Lower lobe of right lung (tissue), 2 donors: ENCODE data around the gene MYO10. TPM values are rescaled to one million over a fixed set of nuclear protein-coding genes. Genes with fewer than 3 reads are reported as not detected.

Experiments used
- ATAC-seq, 2 donors: fragments of 200-7000 bp; cut with Tn5 transposase; one replicate each; pipeline ENCODE4 v1.9.1; 2020 to 2022; ENCODE audit warnings: mild to moderate bottlenecking in 2 of 2, moderate library complexity in 2 of 2
- DNase-seq: peaks from one replicate; pipeline ENCODE4 v3.0.0-alpha.2; 2020
- H3K27ac ChIP-seq: fragments of 200-600 bp; one replicate; pipeline ENCODE4 v1.8.0; 2022
- H3K27me3 ChIP-seq: fragments of 200-600 bp; one replicate; pipeline ENCODE4 v1.8.0; 2022; ENCODE audit warnings: low read depth
- H3K36me3 ChIP-seq: fragments of 200-600 bp; one replicate; pipeline ENCODE4 v1.8.0; 2022; ENCODE audit warnings: mild to moderate bottlenecking
- H3K4me1 ChIP-seq: fragments of 200-600 bp; one replicate; pipeline ENCODE4 v1.8.0; 2022
- H3K4me3 ChIP-seq: fragments of 200-600 bp; one replicate; pipeline ENCODE4 v1.8.0; 2022; ENCODE audit warnings: mild to moderate bottlenecking
- H3K9me3 ChIP-seq: fragments of 200-600 bp; one replicate; pipeline ENCODE4 v1.8.0; 2022
- intact Hi-C: fragments of 100-400 bp; cut with DNase I; formaldehyde crosslinking; loops from one replicate; pipeline ENCODE4 v1.11.0; 2022
- total RNA-seq: library from RNA; stranded (reverse); fragmentation: NEBNext Ultra II Directional; extraction: Animal tissue kit (Norgen Biotek cat#: 25700); gene quantifications from one replicate; pipeline ENCODE4 v1.2.1, GENCODE V29; 2021
- TF ChIP-seq, protein P1 (sequence below): fragments of 200-600 bp; IDR thresholded peaks from one replicate; pipeline ENCODE4 v1.8.0; 2022; ENCODE audit warnings: antibody characterized with exemption, mild to moderate bottlenecking
- donor health status: DM: no; HTN: yes; CAD: no; lungs with severe emphysema.

The MYO10 gene
- total RNA-seq, 1 donor from 2014 or later = 51.5 TPM

DNA sequence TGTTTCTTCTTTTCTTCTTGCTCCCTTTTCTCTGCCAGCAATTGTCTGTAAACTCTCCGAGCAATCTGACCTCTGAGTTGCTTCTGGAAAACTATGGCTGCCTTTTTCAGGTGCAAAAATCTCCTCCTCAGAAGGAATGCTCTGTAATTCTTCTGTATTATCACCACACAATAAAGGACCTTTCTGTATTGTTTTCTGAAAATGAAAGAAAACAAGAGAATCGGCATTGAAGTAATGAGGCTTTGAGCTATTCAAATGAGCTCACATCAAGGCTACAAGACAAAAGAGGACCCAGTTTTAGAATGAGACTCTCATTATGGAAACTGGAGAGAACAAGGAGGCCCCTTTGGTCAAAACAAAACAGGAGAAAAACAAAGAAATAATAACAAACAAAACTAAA is 233.1 kb downstream of the MYO10 start:
- H3K9me3 ChIP-seq = no peaks in the 10 kb centered on the region
- peaks cover 81% of the 10 kb centered on the region for H3K36me3 ChIP-seq
- no peak for ATAC-seq
- H3K4me1 ChIP-seq = no peaks in the 10 kb centered on the region
- H3K27ac ChIP-seq = no peak overlapping the region
- H3K27me3 ChIP-seq = no peaks in the 10 kb centered on the region
- no peak overlapping the region for H3K4me3 ChIP-seq
- TF ChIP-seq, protein P1, sequence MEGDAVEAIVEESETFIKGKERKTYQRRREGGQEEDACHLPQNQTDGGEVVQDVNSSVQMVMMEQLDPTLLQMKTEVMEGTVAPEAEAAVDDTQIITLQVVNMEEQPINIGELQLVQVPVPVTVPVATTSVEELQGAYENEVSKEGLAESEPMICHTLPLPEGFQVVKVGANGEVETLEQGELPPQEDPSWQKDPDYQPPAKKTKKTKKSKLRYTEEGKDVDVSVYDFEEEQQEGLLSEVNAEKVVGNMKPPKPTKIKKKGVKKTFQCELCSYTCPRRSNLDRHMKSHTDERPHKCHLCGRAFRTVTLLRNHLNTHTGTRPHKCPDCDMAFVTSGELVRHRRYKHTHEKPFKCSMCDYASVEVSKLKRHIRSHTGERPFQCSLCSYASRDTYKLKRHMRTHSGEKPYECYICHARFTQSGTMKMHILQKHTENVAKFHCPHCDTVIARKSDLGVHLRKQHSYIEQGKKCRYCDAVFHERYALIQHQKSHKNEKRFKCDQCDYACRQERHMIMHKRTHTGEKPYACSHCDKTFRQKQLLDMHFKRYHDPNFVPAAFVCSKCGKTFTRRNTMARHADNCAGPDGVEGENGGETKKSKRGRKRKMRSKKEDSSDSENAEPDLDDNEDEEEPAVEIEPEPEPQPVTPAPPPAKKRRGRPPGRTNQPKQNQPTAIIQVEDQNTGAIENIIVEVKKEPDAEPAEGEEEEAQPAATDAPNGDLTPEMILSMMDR = no peak
- DNase-seq = no peak
- intact Hi-C loops = no loop called here

GRCh38 chr5:16701134-16702099 is 234.7 kb downstream of the MYO10 start:
- TF ChIP-seq, protein P1 = no peak
- ATAC-seq = no peak
- intact Hi-C loops = no loop called here
- Histone ChIP-seq H3K27ac (no peak overlapping the region), H3K4me3 (no peak overlapping the region), H3K36me3 (peaks cover 75% of the 10 kb centered on the region), H3K27me3 (no peaks in the 10 kb centered on the region), H3K9me3 (no peaks in the 10 kb centered on the region), H3K4me1 (no peaks in the 10 kb centered on the region)
- DNase-seq = no peak

DNA sequence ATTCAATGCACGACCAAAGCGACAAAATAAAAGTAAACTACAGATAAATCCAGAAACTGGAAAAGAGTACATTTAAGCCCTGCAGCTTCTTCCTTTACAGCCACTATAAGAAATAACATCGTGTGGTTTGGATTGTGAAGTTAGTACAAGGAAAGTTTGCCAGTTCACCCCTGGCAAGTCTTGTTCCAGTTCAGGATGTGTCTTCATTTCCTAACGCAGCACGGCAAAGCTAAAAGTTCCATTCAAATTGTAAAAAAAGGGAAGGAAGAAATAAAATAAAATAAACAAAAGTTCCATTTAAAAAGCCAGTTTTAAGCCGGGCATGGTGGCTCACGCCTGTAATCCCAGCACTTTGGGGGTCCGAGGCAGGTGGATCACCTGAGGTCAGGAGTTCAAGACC is 236.0 kb downstream of the MYO10 start:
- no peak for ATAC-seq
- H3K9me3 ChIP-seq = no peaks in the 10 kb centered on the region
- no peak overlapping the region for H3K4me3 ChIP-seq
- intact Hi-C loops = no loop called here
- DNase-seq = no peak
- H3K27me3 ChIP-seq = no peaks in the 10 kb centered on the region
- peaks cover 81% of the 10 kb centered on the region for H3K36me3 ChIP-seq
- TF ChIP-seq, protein P1 = no peak
- no peak overlapping the region for H3K27ac ChIP-seq
- H3K4me1 ChIP-seq = no peaks in the 10 kb centered on the region

DNA sequence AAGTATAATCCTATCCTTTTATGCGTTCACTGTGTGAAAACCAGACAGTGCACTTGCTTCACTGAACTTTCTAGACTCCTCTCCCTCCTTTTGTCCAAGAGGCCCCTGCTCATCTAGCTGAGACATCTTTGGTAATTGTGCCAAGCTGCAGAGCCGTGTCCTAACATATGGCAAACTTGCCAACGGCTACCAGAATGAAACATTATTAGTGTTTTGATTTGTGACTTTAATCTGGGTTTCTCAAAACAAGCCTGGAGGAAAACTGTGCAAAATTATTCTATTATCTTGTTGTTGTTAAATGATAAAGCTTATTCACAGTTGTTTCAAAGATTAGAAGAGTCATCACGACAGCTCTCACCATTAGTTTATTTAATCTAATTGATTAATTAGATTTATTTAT is 240.3 kb downstream of the MYO10 start:
- Histone ChIP-seq H3K27ac (no peak overlapping the region), H3K4me1 (no peaks in the 10 kb centered on the region), H3K9me3 (no peaks in the 10 kb centered on the region), H3K4me3 (no peak overlapping the region), H3K36me3 (peaks cover 78% of the 10 kb centered on the region), H3K27me3 (no peaks in the 10 kb centered on the region)
- intact Hi-C loops = no loop called here
- ATAC-seq (no peak), DNase-seq (no peak)
- TF ChIP-seq, protein P1 = no peak

DNA sequence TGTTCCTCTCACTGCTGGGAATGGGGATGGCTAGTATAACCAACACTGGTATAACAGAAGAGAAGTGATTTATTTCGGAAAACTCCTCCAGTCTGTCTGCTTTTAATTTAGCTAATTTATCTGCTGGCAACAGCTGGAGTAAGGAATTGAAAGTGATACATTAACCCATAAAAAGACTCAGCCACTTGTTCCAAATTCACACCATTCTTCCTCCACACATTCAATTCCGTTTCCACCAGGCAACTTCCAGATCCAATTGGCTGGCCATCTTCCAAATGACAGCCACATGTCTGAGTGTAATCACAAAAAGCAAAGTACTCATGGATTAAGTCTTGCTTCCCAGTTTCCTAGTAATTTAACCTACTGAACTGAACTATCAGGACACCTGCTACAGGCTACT is 242.2 kb downstream of the MYO10 start:
- no peak for DNase-seq
- H3K27me3 ChIP-seq = no peaks in the 10 kb centered on the region
- H3K9me3 ChIP-seq = no peaks in the 10 kb centered on the region
- no peak for ATAC-seq
- no peak overlapping the region for H3K27ac ChIP-seq
- intact Hi-C loops = no loop called here
- no peak overlapping the region for H3K4me3 ChIP-seq
- peaks cover 71% of the 10 kb centered on the region for H3K36me3 ChIP-seq
- no peaks in the 10 kb centered on the region for H3K4me1 ChIP-seq
- TF ChIP-seq, protein P1 = no peak
